ENCODE data around the gene CRYBG2.

GRCh38 chr1:26317146-26317545 lies 36.8 kb downstream of the CRYBG2 start:
- TF ChIP-seq POLR2A (IDR thresholded peaks at IDR 0.05) = no peak
- TF ChIP-seq, protein P1, sequence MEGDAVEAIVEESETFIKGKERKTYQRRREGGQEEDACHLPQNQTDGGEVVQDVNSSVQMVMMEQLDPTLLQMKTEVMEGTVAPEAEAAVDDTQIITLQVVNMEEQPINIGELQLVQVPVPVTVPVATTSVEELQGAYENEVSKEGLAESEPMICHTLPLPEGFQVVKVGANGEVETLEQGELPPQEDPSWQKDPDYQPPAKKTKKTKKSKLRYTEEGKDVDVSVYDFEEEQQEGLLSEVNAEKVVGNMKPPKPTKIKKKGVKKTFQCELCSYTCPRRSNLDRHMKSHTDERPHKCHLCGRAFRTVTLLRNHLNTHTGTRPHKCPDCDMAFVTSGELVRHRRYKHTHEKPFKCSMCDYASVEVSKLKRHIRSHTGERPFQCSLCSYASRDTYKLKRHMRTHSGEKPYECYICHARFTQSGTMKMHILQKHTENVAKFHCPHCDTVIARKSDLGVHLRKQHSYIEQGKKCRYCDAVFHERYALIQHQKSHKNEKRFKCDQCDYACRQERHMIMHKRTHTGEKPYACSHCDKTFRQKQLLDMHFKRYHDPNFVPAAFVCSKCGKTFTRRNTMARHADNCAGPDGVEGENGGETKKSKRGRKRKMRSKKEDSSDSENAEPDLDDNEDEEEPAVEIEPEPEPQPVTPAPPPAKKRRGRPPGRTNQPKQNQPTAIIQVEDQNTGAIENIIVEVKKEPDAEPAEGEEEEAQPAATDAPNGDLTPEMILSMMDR (IDR thresholded peaks at IDR 0.05) = no peak
- no peak for TF ChIP-seq POLR2AphosphoS5 (IDR thresholded peaks at IDR 0.05; ENCODE audit: insufficient read depth in 1 of 2, low read depth in 1 of 2)

Data from vagina (tissue), 2 donors.